ENCODE results near the gene RP9.

DNA sequence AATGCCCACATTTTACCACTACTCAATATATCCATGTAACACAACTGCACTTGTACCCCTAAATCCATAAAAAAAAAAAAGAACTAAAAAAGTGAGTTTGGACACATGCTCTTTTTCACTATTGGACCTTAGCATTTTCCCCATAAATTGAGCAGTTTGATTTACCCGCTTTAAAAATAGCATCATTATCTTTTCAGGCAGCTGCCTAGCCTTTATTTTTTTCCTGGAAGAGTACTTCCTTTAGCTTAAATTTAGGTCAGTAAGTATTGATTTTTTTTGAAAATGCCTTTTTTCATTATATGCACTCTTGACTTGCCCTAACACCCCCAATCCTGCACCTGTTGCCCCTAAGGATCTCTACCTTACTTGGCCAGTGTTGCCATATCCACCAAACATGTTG is 41.3 kb downstream of the RP9 start:
- TF ChIP-seq, protein P1, sequence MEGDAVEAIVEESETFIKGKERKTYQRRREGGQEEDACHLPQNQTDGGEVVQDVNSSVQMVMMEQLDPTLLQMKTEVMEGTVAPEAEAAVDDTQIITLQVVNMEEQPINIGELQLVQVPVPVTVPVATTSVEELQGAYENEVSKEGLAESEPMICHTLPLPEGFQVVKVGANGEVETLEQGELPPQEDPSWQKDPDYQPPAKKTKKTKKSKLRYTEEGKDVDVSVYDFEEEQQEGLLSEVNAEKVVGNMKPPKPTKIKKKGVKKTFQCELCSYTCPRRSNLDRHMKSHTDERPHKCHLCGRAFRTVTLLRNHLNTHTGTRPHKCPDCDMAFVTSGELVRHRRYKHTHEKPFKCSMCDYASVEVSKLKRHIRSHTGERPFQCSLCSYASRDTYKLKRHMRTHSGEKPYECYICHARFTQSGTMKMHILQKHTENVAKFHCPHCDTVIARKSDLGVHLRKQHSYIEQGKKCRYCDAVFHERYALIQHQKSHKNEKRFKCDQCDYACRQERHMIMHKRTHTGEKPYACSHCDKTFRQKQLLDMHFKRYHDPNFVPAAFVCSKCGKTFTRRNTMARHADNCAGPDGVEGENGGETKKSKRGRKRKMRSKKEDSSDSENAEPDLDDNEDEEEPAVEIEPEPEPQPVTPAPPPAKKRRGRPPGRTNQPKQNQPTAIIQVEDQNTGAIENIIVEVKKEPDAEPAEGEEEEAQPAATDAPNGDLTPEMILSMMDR (IDR thresholded peaks at IDR 0.05) = no peak
- no peak for TF ChIP-seq POLR2A (IDR thresholded peaks at IDR 0.05)
